ENCODE data around the gene EXOSC7.
"Not testable (repeated sequence)": the region's sequence is repeated elsewhere in the genome, so short reads cannot be mapped to it uniquely, and the experiment has no call there.

Gene EXOSC7

GRCh38 chr3:44982817-44983216, 6.8 kb downstream of the EXOSC7 start:
- Histone ChIP-seq H2BK120ac (ENCODE audit: low read depth, low read length) (no peak overlapping the region), H3K4ac (ENCODE audit: low read length) (no peak overlapping the region), H3K4me3 (ENCODE audit: low read length in 2 of 2) (no peak overlapping the region), H2BK12ac (ENCODE audit: low read length) (no peak overlapping the region), H2AK5ac (ENCODE audit: low read depth, low read length) (no peak overlapping the region), H3K36me3 (replicated peaks in 1 of 2; ENCODE audit: control insufficient read depth in 2 of 2, insufficient read depth in 2 of 2, low read length in 2 of 2) (peaks cover 8 to 15% of the 10 kb centered on the region in 2 donors), H2BK15ac (ENCODE audit: low read length) (no peak overlapping the region), H4K8ac (ENCODE audit: low read depth, low read length) (no peak overlapping the region), H3K14ac (ENCODE audit: low read length) (no peak overlapping the region), H3K9ac (ENCODE audit: low read depth, low read length, poor library complexity) (no peak overlapping the region), H3K27me3 (ENCODE audit: control insufficient read depth in 3 of 3, insufficient read depth in 3 of 3, low read depth in 1 of 3, low read length in 3 of 3) (no peaks in the 10 kb centered on the region), H3K4me1 (ENCODE audit: control insufficient read depth in 2 of 2, insufficient read depth in 1 of 2, low read depth in 1 of 2, low read length in 2 of 2) (no peaks in the 10 kb centered on the region), H3K27ac (replicated peaks; ENCODE audit: low read length) (no peak overlapping the region), H2AFZ (ENCODE audit: low read length) (no peak overlapping the region), H2BK5ac (ENCODE audit: low read length) (no peak overlapping the region), H3K9me3 (replicated peaks in 1 of 2; ENCODE audit: control insufficient read depth in 2 of 2, insufficient read depth in 1 of 2, low read depth in 1 of 2, low read length in 2 of 2) (peaks cover 2 to 8% of the 10 kb centered on the region in 2 donors), H3K79me1 (ENCODE audit: low read depth, low read length) (peaks cover 6% of the 10 kb centered on the region), H3K4me2 (ENCODE audit: insufficient read depth, low read length, poor library complexity, severe bottlenecking) (no peak overlapping the region), H3K23ac (ENCODE audit: low read depth, low read length, poor library complexity) (no peak overlapping the region), H4K91ac (ENCODE audit: low read depth, low read length, poor library complexity) (no peak overlapping the region), H3K18ac (ENCODE audit: low read length) (no peak overlapping the region)
- no CpG with 5 or more reads among the region's 3 CpGs for WGBS, 2 donors (ENCODE audit: extremely low coverage in 2 of 2, insufficient read length in 2 of 2, insufficient replicate concordance in 1 of 2)
- DNase-seq (ENCODE audit: low spot score): no peak

- peaks cover 2 to 8% of the 10 kb centered on the region in 2 donors for H3K9me3 ChIP-seq (replicated peaks in 1 of 2; ENCODE audit: control insufficient read depth in 2 of 2, insufficient read depth in 1 of 2, low read depth in 1 of 2, low read length in 2 of 2)
- no peak overlapping the region for H3K27ac ChIP-seq (replicated peaks; ENCODE audit: low read length)
- H3K4me3 ChIP-seq (ENCODE audit: low read length in 2 of 2): no peak overlapping the region
- H2AK5ac ChIP-seq (ENCODE audit: low read depth, low read length): no peak overlapping the region
- H3K4me2 ChIP-seq (ENCODE audit: insufficient read depth, low read length, poor library complexity, severe bottlenecking): no peak overlapping the region
- H3K27me3 ChIP-seq (ENCODE audit: control insufficient read depth in 3 of 3, insufficient read depth in 3 of 3, low read depth in 1 of 3, low read length in 3 of 3): no peaks in the 10 kb centered on the region
- no CpG with 5 or more reads among the region's 1 CpG for WGBS, 2 donors (ENCODE audit: extremely low coverage in 2 of 2, insufficient read length in 2 of 2, insufficient replicate concordance in 1 of 2)
- no peak for DNase-seq (ENCODE audit: low spot score)
- H3K4ac ChIP-seq (ENCODE audit: low read length): no peak overlapping the region
- H3K18ac ChIP-seq (ENCODE audit: low read length): no peak overlapping the region
- no peak overlapping the region for H2BK15ac ChIP-seq (ENCODE audit: low read length)
- no peak overlapping the region for H3K9ac ChIP-seq (ENCODE audit: low read depth, low read length, poor library complexity)
- no peak overlapping the region for H4K8ac ChIP-seq (ENCODE audit: low read depth, low read length)
- H3K79me1 ChIP-seq (ENCODE audit: low read depth, low read length): peaks cover 5% of the 10 kb centered on the region
- H3K23ac ChIP-seq (ENCODE audit: low read depth, low read length, poor library complexity): no peak overlapping the region
- H2BK120ac ChIP-seq (ENCODE audit: low read depth, low read length): no peak overlapping the region
- no peak overlapping the region for H2BK5ac ChIP-seq (ENCODE audit: low read length)
- no peak overlapping the region for H4K91ac ChIP-seq (ENCODE audit: low read depth, low read length, poor library complexity)
- no peaks in the 10 kb centered on the region for H3K4me1 ChIP-seq (ENCODE audit: control insufficient read depth in 2 of 2, insufficient read depth in 1 of 2, low read depth in 1 of 2, low read length in 2 of 2)
- H2AFZ ChIP-seq (ENCODE audit: low read length): no peak overlapping the region
- H2BK12ac ChIP-seq (ENCODE audit: low read length): no peak overlapping the region
- no peak overlapping the region for H3K14ac ChIP-seq (ENCODE audit: low read length)
- H3K36me3 ChIP-seq (replicated peaks in 1 of 2; ENCODE audit: control insufficient read depth in 2 of 2, insufficient read depth in 2 of 2, low read length in 2 of 2): peaks cover 7 to 14% of the 10 kb centered on the region in 2 donors
Observed at GRCh38 chr3:44983484-44983941, 7.5 kb downstream of the EXOSC7 start.

GRCh38 chr3:44984335-44984734, 8.3 kb downstream of the EXOSC7 start:
- H3K27ac ChIP-seq (replicated peaks; ENCODE audit: low read length): no peak overlapping the region
- WGBS, 2 donors (ENCODE audit: extremely low coverage in 2 of 2, insufficient read length in 2 of 2, insufficient replicate concordance in 1 of 2): no CpG with 5 or more reads among the region's 2 CpGs

GRCh38 chr3:44986330-44986729, 10.3 kb downstream of the EXOSC7 start:
- H2BK120ac ChIP-seq (ENCODE audit: low read depth, low read length); H3K9ac ChIP-seq (ENCODE audit: low read depth, low read length, poor library complexity); H3K79me1 ChIP-seq (ENCODE audit: low read depth, low read length); H2BK12ac ChIP-seq (ENCODE audit: low read length); H3K27me3 ChIP-seq (ENCODE audit: control insufficient read depth in 3 of 3, insufficient read depth in 3 of 3, low read depth in 1 of 3, low read length in 3 of 3); H2BK5ac ChIP-seq (ENCODE audit: low read length); H2AFZ ChIP-seq (ENCODE audit: low read length); DNase-seq (ENCODE audit: low spot score); H4K8ac ChIP-seq (ENCODE audit: low read depth, low read length); H3K4me1 ChIP-seq (ENCODE audit: control insufficient read depth in 2 of 2, insufficient read depth in 1 of 2, low read depth in 1 of 2, low read length in 2 of 2); H3K14ac ChIP-seq (ENCODE audit: low read length); H2AK5ac ChIP-seq (ENCODE audit: low read depth, low read length); H3K4ac ChIP-seq (ENCODE audit: low read length); H3K27ac ChIP-seq (replicated peaks; ENCODE audit: low read length); H3K18ac ChIP-seq (ENCODE audit: low read length); H3K9me3 ChIP-seq (replicated peaks in 1 of 2; ENCODE audit: control insufficient read depth in 2 of 2, insufficient read depth in 1 of 2, low read depth in 1 of 2, low read length in 2 of 2); H3K4me2 ChIP-seq (ENCODE audit: insufficient read depth, low read length, poor library complexity, severe bottlenecking); H2BK15ac ChIP-seq (ENCODE audit: low read length); H3K4me3 ChIP-seq (ENCODE audit: low read length in 2 of 2); H3K23ac ChIP-seq (ENCODE audit: low read depth, low read length, poor library complexity); H4K91ac ChIP-seq (ENCODE audit: low read depth, low read length, poor library complexity): not testable (repeated sequence)
- no CpG with 5 or more reads among the region's 14 CpGs for WGBS, 2 donors (ENCODE audit: extremely low coverage in 2 of 2, insufficient read length in 2 of 2, insufficient replicate concordance in 1 of 2)
- H3K36me3 ChIP-seq (replicated peaks in 1 of 2; ENCODE audit: control insufficient read depth in 2 of 2, insufficient read depth in 2 of 2, low read length in 2 of 2): peaks cover 17 to 34% of the 10 kb centered on the region in 2 donors

More at GRCh38 chr3:44984335-44984734, 8.3 kb downstream of the EXOSC7 start:
- Histone ChIP-seq H4K8ac (ENCODE audit: low read depth, low read length) (no peak overlapping the region), H3K9me3 (replicated peaks in 1 of 2; ENCODE audit: control insufficient read depth in 2 of 2, insufficient read depth in 1 of 2, low read depth in 1 of 2, low read length in 2 of 2) (peaks cover 2 to 8% of the 10 kb centered on the region in 2 donors), H2BK120ac (ENCODE audit: low read depth, low read length) (no peak overlapping the region), H3K4me1 (ENCODE audit: control insufficient read depth in 2 of 2, insufficient read depth in 1 of 2, low read depth in 1 of 2, low read length in 2 of 2) (no peaks in the 10 kb centered on the region), H3K4me3 (ENCODE audit: low read length in 2 of 2) (no peak overlapping the region), H2AFZ (ENCODE audit: low read length) (no peak overlapping the region), H2BK5ac (ENCODE audit: low read length) (no peak overlapping the region), H3K27me3 (ENCODE audit: control insufficient read depth in 3 of 3, insufficient read depth in 3 of 3, low read depth in 1 of 3, low read length in 3 of 3) (no peaks in the 10 kb centered on the region), H3K9ac (ENCODE audit: low read depth, low read length, poor library complexity) (no peak overlapping the region), H2BK12ac (ENCODE audit: low read length) (no peak overlapping the region), H3K4ac (ENCODE audit: low read length) (no peak overlapping the region), H3K18ac (ENCODE audit: low read length) (no peak overlapping the region), H3K36me3 (replicated peaks in 1 of 2; ENCODE audit: control insufficient read depth in 2 of 2, insufficient read depth in 2 of 2, low read length in 2 of 2) (peaks cover 9 to 19% of the 10 kb centered on the region in 2 donors), H4K91ac (ENCODE audit: low read depth, low read length, poor library complexity) (no peak overlapping the region), H2BK15ac (ENCODE audit: low read length) (no peak overlapping the region), H3K79me1 (ENCODE audit: low read depth, low read length) (peaks cover 3% of the 10 kb centered on the region), H2AK5ac (ENCODE audit: low read depth, low read length) (no peak overlapping the region), H3K14ac (ENCODE audit: low read length) (no peak overlapping the region), H3K23ac (ENCODE audit: low read depth, low read length, poor library complexity) (no peak overlapping the region), H3K4me2 (ENCODE audit: insufficient read depth, low read length, poor library complexity, severe bottlenecking) (no peak overlapping the region)
- DNase-seq (ENCODE audit: low spot score): no peak
